Heart left ventricle (tissue), 13 donors: ENCODE measurements around the gene STRIT1.

Experiments used
- POLR2A ChIP-seq, 2 donors: fragments of 450-650 bp; IDR thresholded peaks; one replicate each; pipeline ENCODE4 v1.6.1; 2017; ENCODE audit warnings: antibody characterized with exemption in 2 of 2, mild to moderate bottlenecking in 2 of 2, moderate library complexity in 2 of 2
- TF ChIP-seq, protein P1 (sequence below), 12 donors: fragments of 200-600 bp; sonication (generic) in 4 of 12; IDR thresholded peaks; one replicate each; pipeline versions ENCODE4 v1.5.0 to v1.8.0; 2018 to 2022; ENCODE audit warnings: antibody characterized with exemption in 12 of 12, mild to moderate bottlenecking in 5 of 12
- donor health status: ischemic (EF 13 %, LVEDD 7.1; RV severe dilation, severe dysfunction).
- donor health status: DM: no; HTN: yes; CAD: no.
- donor health status: DM: no; HTN: no; CAD: no.
- donor health status: ischemic (EF 25% LVEDD 6.9; RV normal size, moderate dysfunction).
- donor health status: ischemic (EF 25% LVEDD 5.7; RV mildly dilated, moderate dysfunction).
- donor health status: ischemic (EF 35%, LVEDD 5.7; RV mildly dilated, moderate dysfunction).
- donor health status: nonischemic (EF 11% LVEDD 7.7; RV severe dilation, severe dysfunction).
- donor health status: DM: yes; HTN: yes; CAD: no.
- donor health status: PGD.
- donor health status: ischemic (EF 29% LVEDD 5.4; RV normal size, mild dysfunction).
- donor health status: nonischemic (EF 23%, LVEDD 6.1; RV moderate dilation, normal function).

DNA sequence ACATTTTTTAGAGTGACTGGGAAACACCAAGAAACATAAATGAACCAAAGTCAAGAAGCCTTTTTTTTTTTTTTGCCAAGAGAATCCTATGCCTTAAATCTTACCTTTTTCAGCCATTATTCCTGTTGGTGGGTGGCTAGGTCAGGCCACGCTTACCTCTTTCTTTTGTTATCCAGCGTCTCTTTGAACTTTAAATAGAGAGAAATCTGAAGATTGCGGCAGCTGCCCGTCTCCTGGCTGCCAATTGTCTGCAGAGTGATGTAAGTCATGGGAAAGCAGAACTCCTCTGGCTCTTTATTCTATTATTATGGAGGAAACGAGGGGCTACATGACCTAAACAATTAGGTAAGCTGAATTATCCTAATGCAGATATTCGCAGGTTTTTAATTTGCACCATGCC lies at the start of gene STRIT1:
- TF ChIP-seq, protein P1, sequence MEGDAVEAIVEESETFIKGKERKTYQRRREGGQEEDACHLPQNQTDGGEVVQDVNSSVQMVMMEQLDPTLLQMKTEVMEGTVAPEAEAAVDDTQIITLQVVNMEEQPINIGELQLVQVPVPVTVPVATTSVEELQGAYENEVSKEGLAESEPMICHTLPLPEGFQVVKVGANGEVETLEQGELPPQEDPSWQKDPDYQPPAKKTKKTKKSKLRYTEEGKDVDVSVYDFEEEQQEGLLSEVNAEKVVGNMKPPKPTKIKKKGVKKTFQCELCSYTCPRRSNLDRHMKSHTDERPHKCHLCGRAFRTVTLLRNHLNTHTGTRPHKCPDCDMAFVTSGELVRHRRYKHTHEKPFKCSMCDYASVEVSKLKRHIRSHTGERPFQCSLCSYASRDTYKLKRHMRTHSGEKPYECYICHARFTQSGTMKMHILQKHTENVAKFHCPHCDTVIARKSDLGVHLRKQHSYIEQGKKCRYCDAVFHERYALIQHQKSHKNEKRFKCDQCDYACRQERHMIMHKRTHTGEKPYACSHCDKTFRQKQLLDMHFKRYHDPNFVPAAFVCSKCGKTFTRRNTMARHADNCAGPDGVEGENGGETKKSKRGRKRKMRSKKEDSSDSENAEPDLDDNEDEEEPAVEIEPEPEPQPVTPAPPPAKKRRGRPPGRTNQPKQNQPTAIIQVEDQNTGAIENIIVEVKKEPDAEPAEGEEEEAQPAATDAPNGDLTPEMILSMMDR (IDR thresholded peaks at IDR 0.05) = no peak
- TF ChIP-seq POLR2A (IDR thresholded peaks at IDR 0.05) = no peak
